ENCODE results near the gene PLEKHG2. TPM values are rescaled to one million over a fixed set of nuclear protein-coding genes. Genes with fewer than 3 reads are reported as not detected.
A peak's percentile ranks its signal among the peaks of the same experiment; 100 is the strongest.

The PLEKHG2 gene
- total and polyA plus RNA-seq, 9 of the 15 experiments (the other 6 are each of a cell fraction or from before 2014, with no cell fraction given) = 0.98 to 45.7 (median 9.8) TPM

DNA sequence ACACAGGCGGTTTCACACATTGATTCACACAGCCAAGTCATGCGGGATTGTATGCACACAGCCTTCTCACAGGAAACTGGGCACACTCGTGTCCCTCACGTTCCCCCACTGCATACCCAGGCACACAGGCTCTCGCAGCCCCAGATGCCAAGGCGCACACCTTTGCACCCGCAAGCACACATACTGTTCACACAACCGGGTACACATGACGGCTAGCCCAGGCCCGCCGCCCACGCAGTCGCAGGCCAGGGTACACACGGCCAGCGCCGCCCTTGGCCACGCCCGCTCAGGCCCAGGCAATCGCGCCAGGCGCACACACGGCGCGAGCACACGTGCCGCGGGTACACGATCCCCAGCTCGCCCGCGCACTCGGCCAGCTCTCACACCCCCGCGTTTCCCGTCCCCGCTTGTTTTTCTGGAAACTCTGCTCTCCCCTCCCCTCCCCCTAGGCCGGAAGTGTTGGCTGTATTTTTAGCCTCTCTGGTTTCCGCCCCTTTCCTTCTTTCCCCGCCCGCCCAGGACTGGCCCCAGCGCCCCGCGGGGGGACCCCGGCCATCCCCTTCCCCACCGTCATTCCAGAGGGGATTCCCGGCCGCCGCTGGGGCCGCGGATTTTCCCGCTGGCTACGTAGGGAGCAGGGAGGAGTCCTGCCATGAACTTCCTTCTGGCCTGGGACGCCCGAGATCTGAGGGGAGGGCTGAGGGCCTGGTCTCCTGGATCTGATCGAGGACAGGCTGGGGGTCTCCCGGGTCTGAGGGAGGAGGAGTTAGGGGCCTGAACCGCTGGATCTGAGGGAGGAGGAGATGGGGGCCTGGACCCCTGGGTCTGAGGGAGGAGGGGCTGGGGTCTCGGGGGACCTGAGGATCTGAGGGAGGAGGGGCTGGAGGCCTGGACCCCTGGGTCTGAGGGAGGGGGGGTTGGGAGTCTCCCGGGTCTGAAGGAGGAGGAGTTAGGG lies 9.8 kb upstream of the PLEKHG2 start (continued):
- TF ChIP-seq AFF1 (IDR thresholded peaks at IDR 0.05; ENCODE audit: low read depth in 1 of 2, partially characterized antibody in 2 of 2) (peak in 1 of 2 experiments; percentile 92), E2F5 (CRISPR knock-in tag; IDR thresholded peaks at IDR 0.05) (peak; percentile 49; the same call in 1 of the 2 replicates), TRIM24 (IDR thresholded peaks at IDR 0.05) (peak in 1 of 2 experiments; percentile 46; a peak in 1 of 4 replicates), TAF7 (tag; IDR thresholded peaks at IDR 0.05) (no peak), ZNF3 (CRISPR knock-in tag; IDR thresholded peaks at IDR 0.05) (no peak), CLOCK (CRISPR knock-in tag; IDR thresholded peaks at IDR 0.05; ENCODE audit: borderline replicate concordance) (peak; percentile 68; the same call in 1 of the 2 replicates), MTF1 (CRISPR knock-in tag; IDR thresholded peaks at IDR 0.05; ENCODE audit: borderline replicate concordance) (no peak), SRSF7 (optimal IDR thresholded peaks at IDR 0.05; ENCODE audit: low read depth, low read length) (no peak), ELF1 (tag; IDR thresholded peaks at IDR 0.05) (peak; percentile 86; the same call in 1 of the 2 replicates), ZNF639 (CRISPR knock-in tag; conservative IDR thresholded peaks at IDR 0.05 in 1 of 2, IDR thresholded peaks at IDR 0.05 in 1 of 2) (peak in 1 of 2 experiments; percentile 62; a peak in 2 of 4 replicates), PHB2 (IDR thresholded peaks at IDR 0.05; ENCODE audit: low read depth) (no peak), ATF6 (CRISPR knock-in tag; IDR thresholded peaks at IDR 0.05) (no peak), RFX5 (IDR thresholded peaks at IDR 0.05; ENCODE audit: low read depth, low read length) (no peak), ZBED1 (IDR thresholded peaks at IDR 0.05) (0 out of 2 replicates have a peak, but pooled peaks have one; percentile 16)
